GM11168 (cell line): ENCODE results near the gene MYO7B.

ENCODE experiments used
- in situ Hi-C: fragments of 300-500 bp; cut with MboI; formaldehyde crosslinking; loops from one replicate; pipeline ENCODE4 v1.12.0; 2022; ENCODE audit warnings: low sequenced_read_pairs; ENCODE audit not compliant: unreplicated experiment

Gene MYO7B

DNA sequence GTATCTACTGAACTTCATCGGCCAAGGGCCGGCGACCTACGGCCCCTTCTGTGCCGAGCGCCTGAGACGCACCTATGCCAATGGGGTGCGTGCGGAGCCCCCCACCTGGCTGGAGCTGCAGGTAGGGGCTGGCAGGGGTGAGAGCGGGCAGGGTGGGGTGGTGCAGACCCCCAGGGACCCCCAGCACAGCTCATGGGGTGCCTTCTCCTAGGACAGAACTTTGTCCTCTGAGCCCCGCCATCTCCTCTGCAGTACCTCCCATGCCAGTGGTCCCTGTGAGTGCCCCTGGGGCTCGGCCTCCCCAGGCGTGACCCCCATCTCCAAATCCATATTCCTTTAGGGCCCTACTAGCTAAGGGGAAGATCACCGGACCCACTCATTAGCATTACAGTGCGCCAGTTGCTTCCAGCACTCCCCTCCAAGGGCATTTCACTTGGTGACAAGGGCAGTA, 86.5 kb downstream of the MYO7B start:
- in situ Hi-C loops = no loop called here

DNA sequence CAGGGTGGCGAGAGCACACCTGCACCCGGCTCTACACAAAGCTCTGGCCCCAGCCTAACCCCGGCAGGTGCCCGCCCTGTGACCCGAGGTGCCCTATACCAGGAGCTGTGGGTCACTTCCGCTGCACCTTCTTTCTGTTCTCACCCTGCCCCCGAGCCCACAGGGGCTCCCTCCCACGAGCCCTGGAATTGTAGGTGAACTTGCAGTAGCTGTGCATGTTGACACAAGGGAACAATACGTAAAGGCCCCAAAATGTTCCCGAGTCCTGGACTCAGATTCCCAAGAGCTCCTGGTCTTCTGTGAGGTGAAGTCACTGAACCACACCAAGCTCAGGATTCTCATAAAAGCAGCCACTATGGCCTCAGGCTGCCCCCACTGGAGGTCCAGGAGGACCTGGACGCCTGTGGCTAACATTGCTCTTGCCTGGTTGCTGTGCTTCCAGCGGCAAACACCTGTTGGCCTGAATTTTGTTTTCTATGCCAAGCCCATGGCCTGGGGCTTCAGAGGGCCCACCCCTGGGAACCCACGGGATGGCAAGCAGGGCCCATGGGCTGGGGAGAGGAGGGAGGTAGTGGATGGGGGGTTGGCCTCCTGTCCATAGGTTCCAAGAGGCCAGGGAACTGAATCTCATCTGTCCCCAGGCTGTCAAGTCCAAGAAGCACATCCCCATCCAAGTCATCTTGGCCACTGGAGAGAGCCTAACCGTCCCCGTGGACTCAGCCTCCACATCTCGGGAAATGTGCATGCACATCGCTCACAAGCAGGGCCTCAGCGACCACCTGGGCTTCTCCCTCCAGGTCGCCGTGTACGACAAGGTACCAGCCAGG, 87.3 kb downstream of the MYO7B start:
- in situ Hi-C loops = no loop called here

GRCh38 chr2:127623388-127624319, 88.2 kb downstream of the MYO7B start:
- in situ Hi-C loops = no loop called here

DNA sequence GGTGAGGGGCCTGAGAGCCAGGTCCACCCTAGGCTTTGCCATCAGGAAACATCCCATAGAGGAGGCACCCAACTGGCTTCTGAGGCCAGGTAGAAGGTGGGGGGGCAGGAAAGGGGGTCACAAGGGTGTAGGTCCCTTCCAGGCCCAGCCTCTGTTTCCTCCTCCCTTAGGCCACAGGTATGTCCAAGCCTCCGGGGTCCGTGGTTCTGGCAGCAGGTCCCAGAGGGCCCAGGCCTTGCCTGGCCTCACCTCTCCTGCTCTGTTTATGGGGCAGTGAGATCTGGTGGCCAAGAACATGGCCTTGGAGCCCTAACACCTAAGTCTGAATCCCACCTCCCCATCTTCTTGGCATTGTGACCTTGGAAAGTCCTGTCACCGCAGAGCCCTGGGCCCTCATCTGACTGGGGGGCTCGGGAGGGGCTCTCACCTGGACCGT, 88.9 kb downstream of the MYO7B start:
- in situ Hi-C loops = no loop called here

DNA sequence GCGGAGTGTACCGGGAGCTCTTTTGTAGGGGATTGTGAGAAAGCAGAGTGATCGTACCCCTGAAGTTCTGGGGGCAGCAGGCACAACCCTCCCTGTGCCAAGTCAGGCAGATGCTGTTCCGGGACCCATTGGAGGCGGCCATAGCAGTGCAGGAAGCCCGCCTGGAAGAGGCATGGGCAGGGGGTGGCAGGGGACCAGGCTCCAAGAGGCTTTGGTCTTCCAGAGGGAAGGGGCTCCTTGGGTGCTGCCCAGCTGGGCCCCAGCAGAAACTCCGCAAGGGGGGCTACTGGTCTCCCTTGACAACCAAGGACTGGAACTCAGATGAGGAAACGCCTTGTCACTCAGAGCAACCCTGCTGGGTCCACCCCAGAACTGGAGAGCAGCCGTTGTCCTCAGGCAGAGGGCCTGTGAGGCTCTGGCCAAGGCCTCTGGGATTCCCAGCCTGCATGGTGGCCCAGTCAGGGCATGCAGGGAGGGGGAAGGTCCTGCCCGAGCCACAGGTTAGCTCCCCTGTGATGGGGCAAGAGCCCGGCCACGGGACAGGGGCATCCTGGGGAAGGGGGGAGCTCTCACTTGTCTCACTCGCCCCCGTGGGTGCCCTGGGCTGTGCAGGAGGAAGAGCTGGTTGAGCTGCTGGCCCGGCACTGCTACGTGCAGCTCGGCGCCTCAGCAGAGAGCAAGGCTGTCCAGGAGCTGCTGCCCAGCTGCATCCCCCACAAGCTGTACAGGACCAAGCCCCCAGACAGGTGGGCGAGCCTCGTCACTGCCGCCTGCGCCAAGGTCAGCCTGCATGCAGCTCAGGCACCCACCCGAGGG, 89.5 kb downstream of the MYO7B start:
- in situ Hi-C loops = no loop called here

DNA sequence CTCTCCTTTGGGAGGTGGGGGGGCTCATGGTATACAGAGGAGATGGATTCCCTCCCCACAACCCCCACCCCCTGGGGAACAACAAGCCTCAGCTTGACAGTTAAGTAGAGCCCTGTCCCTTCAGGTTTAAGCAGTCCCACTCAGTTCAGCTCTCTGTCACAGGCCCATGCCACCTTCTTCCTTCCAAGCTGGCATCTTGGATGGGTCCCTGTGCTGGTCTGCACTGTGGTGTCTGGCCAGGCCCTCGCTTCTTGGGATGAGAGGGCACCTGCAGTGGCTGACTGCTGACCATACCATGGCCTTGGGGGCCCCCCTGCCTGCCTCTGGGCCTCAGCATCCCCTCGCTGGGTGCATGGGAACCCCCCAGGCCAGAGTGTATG, 90.1 kb downstream of the MYO7B start:
- in situ Hi-C loops = no loop called here

- in situ Hi-C loops = no loop called here
These were observed 90.7 kb downstream of the MYO7B start for GRCh38 chr2:127626175-127626574.

DNA sequence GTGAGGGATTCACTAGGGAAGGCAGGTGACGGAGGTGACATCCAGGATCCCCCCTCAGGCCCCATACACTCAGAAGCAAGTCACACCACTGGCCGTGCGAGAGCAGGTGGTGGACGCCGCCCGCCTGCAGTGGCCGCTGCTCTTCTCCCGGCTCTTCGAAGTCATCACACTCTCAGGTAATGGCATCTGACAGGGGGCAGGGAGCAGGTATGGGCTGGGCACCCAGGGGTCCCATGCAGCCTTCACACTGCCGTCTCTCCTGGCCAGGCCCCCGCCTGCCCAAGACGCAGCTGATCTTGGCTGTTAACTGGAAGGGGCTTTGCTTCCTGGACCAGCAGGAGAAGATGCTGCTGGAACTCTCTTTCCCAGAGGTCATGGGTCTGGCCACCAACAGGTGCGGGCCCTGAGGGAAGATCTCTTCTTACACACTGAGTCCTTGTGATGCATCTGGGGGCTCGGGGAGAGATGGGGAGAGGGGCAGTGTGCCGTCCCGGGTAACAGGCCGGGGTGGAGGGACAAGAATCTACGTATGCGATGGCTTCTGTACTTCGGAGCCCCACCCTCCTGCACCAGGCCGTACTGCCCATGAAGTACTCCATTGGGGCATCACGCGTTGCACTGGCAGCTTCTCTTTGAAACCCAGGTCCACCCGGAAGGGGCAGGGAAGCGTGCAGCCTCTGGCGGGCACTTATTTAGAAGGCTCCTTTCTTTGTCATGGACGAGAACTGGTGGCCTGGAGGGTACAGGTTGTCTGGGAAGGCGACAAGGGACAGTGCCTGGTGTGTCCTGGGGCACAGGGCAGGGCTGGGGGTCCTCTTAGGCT, 91.6 kb downstream of the MYO7B start:
- in situ Hi-C loops = no loop called here

DNA sequence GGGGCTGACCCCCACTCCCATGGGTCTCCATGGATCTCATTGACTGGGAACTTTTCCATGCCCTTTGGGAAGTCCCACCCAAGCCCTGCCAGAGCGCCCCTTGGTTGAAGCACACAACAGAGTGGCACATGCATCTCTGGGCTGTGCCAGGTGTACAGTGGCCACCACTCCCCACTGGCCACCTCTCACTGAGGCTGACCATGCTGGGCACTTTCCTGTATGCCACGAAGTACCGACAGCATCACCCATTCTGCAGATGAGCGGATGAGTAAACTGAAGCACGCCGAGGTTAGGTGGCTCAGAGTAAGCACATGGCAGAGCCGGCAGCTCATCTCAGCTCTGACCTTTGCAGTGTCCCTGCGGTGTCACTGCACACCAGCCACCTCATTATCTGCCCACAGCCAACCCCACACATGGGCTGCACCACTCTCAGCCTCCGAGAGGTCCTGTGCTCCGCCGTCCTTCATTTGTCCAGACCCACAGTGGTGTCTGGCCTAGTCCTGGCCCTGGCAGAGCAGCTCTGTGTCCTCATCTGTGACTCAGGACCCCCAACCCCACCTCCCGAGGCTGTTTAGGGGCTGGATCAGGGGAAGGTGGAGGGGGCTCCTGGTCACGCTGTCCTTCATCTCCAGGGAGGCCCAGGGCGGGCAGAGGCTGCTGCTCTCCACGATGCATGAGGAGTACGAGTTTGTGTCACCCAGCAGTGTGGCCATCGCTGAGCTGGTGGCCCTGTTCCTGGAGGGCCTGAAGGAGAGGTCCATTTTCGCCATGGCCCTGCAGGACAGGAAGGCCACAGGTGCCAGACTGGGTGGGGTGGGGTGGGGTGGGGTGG, 92.5 kb downstream of the MYO7B start:
- in situ Hi-C loops = no loop called here

DNA sequence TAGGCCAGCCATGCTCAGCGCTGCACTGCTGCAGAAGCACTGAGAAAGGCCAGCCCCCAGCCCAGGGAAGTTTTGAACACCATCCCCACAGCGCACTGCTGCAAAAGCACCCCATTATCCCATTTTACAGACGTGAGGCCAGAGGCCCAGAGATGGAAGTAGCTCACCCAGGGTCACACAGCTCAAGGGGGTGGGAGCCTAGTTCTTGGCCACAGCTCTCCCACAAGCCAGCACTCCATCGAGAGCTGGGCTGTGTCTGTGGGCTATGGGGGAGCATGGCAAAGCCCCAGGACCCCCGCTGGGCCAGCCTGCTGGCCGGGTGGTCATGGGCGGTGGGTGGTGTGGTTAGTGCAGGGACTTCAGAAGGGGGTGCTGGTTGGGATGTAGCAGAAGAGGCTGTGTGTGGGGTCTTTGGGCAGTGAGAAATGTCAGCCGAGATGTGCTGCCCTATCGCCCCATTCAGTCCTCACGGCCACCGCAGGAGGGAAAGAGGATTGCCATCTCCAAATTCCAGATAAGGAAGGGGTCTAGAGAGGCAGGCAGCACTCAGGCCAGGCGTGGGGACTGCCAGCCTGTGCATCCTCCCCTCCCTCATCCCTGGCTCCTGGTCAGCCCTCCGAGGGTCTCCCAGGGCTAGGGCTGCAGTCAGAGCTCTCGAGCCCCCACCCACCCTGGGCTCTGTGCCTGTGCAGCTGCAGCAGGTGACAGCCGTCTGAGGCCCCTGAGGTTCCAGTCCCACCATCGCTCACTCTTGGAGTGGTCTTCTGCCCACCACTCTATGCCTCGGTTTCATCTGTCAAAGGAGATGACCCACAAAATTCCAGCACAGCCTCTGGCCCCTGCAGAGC, 93.5 kb downstream of the MYO7B start:
- in situ Hi-C loops = no loop called here

DNA sequence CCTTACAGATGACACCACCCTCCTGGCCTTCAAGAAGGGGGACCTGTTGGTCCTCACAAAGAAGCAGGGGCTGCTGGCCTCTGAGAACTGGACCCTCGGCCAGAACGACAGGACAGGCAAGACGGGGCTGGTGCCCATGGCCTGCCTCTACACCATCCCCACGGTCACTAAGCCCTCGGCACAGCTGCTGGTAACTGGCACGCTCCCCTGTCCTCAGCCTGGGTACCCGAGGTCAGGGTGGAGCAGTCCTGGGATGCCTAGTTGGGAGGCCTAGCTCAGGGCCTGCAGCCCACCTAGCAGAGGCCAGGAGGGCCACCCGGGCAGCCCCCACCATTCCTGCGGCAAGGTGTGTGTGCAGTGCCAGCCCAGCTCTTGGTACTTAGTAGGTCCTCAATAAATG, 94.2 kb downstream of the MYO7B start:
- in situ Hi-C loops = no loop called here

- in situ Hi-C loops = no loop called here
These were observed 94.8 kb downstream of the MYO7B start for GRCh38 chr2:127630096-127630863.

- in situ Hi-C loops = no loop called here
These were observed 95.5 kb downstream of the MYO7B start for GRCh38 chr2:127630864-127631540.

GRCh38 chr2:127631541-127631996, 96.1 kb downstream of the MYO7B start:
- in situ Hi-C loops = no loop called here

- in situ Hi-C loops = no loop called here
These were observed 96.6 kb downstream of the MYO7B start for GRCh38 chr2:127631997-127632581.
